NCI-H345 treated with DMSO at 0.1 percent for 48 hours (cell line): ENCODE measurements around the gene SORBS1.

ENCODE experiments used
- DNase-seq: peaks from one replicate; lab custom pipeline; 2025; ENCODE audit not compliant: unreplicated experiment; lab: John Stamatoyannopoulos, UW

Gene SORBS1

GRCh38 chr10:95566136-95566535 is 5.0 kb upstream of the SORBS1 start:
- DNase-seq: no peak

GRCh38 chr10:95565336-95565735 is 4.2 kb upstream of the SORBS1 start:
- DNase-seq: no peak

DNA sequence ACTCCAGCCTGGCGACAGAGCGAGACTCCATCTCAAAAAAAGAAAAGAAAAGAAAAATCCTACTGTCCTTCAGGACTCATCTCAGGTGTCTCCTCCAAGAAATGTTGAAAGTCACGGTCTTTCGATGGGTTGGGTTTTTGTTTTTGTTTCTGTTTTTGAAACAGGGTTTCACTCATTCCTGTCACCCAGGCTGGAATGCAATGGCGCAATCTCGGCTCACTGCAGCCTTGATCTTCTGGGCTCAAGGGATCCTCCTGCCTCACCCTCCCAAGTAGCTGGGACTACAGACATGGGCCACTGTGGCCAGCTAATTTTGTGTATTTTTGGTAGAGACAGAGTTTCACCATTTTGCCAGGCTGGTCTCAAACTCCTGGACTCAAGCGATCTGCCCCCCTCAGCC is 3.1 kb upstream of the SORBS1 start:
- no peak for DNase-seq

DNA sequence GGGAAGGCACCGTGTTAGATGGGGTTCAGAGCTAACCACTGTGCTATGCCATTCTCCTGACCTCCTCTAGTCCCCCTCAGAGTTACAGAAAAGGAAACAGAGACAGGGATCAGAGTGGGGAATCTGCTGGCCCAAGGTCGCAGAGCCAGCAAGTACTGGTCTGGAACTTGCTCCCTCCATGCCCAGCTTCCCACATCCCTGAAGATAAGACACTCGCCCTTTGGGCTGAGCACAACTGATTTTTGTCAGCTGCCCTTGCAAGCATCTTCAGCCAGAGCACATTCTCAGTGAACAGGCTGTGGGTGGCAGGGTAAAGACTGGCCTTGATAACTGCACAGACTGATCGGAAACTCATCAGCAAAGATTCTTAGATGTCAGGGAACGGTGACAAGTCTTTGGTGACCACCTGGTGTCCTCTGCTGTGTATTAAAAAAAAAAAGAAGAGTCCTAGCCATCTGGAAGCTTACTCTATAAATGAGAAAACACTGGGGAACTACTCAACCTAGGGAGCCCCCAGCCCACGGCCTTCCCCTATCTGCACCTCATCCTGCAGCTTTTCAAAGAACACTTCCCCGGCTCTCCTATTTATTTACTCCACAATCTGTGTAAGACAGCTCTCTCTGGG is 1.3 kb upstream of the SORBS1 start:
- DNase-seq: no peak

DNA sequence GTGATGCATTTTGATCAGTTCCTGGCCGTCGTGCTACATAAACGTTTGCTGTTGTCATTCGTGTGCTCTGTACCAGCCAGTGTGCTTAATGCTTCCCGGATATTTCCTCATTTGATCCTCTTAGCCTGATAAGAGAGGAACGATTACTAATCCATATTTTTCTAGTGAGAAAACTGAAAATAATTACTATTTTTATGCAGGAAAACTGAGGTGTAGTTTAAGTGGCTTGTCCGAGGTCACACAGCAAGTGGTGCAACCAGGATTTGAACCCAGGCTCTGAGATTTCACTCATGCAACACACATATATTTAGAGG is 650 bp upstream of the SORBS1 start:
- DNase-seq: no peak

DNA sequence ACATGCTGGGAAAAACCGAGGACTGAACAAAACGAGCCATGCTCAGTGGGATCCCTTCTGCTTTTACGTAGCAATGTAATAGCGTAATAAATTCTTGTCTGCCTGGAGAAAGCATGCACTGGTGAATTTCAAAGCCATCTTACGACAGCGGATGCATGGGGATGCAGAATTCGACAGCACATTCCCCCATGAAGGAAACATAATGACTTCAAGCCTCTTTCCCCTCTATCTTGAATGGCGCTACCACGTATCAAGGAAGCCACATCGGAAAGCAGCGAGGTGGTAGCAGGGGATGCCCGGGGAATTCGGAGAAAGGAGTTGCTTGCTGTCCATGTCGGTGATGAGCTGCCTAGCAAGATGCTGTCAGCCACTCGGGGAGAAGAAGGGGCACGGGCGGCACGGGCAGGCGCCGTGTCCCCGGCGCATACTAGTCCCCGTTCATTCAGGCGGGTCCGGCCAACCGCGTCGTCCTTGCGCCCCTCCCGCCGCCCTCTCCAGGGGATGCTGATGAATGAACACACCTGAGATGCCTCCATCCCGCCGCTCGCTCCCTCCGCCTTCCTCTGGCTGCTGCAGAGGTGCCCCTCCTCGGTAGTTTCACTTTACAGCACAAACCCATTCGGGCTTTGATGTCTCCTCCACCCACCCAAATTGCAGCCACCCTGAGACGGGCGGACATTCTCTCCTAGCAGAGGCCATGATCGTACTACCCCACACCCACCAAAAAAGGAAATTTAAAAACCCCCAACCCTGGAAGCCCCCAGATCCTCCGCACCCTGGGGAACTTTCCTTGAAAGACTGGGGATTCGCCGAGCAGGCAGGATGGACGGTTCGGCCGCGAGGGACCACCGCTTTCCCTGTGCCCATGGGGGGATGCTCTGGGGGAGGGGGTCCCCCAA is 644 bp downstream of the SORBS1 start:
- peak; percentile 53 for DNase-seq

GRCh38 chr10:95559896-95560277 is 1.3 kb downstream of the SORBS1 start:
- DNase-seq: no peak

- DNase-seq: no peak
Observed at GRCh38 chr10:95559471-95559870, 1.7 kb downstream of the SORBS1 start.

DNA sequence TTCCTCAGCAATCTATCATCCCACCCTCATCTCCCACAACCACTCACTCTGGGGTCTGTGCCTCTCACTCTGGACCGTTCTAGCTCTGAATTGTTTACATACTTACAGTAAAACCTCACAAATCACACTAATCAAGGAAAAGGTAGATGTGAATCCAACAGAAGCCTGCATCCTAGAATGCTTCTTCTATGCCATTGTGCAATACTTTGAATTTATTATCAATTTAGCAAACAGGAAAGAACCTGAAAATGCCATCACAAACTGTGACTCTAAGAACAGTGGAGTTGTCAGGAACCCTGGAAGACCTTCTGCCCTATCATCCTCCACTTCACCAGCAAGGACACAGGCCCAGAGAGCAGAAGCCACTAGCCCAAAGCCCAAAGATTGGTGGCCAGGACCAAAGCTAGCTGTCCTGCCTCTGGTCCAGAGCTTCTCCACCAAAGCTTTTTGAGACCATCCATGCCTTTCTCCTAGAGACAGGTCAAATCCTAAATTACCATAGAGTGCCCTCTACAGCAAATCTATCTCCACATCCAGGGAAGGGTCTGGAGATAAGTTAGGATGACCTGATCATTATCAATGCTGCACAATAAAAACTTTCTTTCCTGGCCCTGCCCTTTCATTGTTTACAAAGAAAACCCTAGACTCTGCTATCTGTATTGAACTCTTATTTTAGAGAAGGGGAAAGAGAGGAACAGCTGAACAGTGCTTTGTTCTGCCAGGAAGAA is 2.4 kb downstream of the SORBS1 start:
- no peak for DNase-seq

- DNase-seq: no peak
Observed at GRCh38 chr10:95556994-95557767, 4.0 kb downstream of the SORBS1 start.

DNA sequence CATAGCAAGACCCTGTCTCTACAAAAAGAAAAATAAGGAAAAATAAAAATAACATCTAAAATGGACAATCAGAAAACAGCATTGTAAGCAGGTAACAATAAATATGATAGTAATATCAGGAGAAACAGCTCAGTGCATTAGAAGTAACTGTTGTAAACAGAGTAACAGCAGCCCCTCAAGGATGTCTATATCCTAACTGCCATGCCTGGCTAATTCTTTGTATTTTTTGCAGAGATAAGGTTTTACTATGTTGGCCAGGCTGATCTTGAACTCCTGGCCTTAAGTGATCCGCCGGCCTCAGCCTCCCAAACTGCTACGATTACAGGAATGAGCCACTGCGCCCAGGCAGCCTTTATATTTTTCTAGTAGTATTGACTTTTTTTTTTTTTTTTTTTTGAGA is 7.5 kb downstream of the SORBS1 start:
- no peak for DNase-seq

GRCh38 chr10:95552679-95553342 is 8.4 kb downstream of the SORBS1 start:
- DNase-seq: no peak

- DNase-seq: no peak
Observed at GRCh38 chr10:95550073-95550672, 11.0 kb downstream of the SORBS1 start.

DNA sequence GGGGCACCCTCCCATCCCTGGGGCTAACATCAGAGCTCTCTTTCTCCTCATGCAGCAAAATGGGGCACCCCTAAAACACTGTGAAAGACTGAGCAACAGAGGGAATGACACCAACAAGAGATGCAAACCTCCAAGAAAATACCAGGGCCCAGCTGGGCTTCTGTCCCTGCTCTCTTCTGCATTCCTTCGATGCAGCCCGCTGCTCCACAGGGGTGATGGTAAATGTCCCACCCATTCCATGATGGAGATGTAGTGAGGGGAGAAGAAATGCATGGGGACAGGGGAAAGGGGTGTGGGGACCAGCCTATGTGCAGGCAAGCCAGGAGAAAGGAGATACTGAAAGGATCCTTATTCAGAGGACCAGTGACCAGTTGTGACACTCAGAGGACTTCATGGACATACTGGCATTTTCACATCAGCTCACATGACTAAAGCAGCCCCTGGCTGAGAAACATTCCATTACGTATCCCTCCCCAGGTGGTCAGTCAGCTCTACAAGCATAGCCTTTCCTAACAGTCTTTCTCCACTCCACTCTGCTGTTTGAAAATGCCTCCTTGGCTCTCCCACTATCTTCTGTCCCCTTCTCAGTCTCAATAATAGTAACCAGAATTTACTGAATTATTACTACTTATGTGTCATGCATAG is 13.3 kb downstream of the SORBS1 start:
- no peak for DNase-seq

DNA sequence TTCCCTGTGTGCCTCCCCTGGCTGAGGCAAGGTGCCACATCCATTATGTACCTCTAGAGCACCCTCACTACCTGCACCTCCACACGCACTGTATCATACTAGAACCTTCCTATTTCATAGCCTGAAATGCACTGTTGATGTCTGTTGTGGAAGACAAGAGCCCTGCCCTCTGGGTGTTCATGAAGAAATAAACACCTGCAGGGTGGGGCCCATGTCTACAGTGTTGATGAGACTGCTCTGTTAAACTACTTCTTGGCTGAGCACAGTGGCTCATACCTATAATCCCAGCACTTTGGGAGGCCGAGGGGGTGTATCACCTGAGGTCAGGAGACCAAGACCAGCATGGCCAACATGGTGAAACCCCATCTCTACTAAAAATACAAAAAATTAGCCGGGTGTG is 14.0 kb downstream of the SORBS1 start:
- no peak for DNase-seq

DNA sequence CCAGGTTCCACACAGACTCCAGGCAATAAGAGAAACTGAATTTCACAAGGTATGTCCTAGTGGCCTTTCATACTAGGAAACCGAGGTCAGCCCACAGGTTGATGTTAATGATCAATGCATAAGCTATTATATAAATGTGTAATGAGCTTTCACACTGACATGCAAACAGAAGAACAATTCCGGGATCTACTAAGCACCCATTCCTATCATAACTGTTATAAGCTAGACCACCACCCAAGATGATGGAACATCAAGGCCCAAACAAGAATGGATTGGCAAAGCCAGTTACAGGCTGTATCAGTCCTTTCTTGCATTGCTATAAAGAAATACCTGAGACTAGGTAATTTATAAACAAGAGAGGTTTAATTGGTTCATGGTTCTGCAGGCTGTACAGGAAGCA is 15.2 kb downstream of the SORBS1 start:
- no peak for DNase-seq

DNA sequence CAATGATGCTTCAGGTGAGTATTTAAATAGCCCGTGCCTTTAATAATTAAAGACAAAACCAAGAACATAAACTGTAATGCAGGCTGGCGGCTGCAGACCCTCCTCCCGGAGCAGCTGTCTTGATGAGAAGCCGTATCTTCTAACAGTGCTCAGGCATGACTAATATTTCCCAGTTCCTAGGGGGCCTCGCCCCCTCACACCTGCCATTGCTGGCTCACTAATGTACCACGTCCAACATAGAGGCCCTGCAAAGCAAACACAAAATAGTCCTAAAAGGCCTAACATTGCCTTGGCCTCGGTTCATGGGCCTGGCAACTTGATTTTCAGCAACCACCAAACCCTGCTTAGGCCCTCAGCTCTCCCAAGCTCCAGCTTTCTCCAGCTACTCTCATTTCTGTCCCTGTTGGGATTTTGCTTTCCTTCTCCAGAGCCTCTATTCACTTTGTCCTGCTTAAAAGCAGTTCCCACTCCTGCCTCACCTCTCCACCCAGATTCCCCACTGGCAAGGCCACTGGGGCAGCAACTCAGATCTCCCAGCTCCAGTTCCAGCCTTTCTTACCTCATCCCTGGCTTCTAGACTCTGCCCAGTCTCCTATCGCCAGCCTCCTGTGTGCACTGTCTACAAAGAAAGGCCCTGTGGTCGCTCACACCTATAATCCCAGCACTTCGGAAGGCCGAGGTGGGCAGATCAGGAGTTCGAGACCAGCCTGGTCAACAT is 16.2 kb downstream of the SORBS1 start:
- peak; percentile 5 for DNase-seq

DNA sequence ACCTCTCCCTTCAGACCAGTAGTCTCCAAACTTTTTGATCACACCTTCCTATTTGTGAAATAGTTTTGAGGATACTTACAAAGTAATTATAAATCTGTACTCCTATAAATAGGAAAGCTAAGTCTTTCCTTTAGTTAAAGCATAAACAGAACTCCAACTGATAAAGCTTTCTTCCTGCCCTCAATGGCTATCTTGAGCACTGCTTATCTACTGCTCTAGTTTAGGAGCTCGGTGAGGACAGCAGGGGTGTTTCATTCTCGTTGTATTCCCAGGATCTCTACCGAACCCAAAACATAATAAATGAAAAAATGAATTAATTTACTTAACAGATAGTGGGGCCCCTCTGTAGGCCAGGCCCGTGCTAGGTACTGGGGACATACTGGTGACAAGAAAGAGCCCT is 17.7 kb downstream of the SORBS1 start:
- no peak for DNase-seq

DNA sequence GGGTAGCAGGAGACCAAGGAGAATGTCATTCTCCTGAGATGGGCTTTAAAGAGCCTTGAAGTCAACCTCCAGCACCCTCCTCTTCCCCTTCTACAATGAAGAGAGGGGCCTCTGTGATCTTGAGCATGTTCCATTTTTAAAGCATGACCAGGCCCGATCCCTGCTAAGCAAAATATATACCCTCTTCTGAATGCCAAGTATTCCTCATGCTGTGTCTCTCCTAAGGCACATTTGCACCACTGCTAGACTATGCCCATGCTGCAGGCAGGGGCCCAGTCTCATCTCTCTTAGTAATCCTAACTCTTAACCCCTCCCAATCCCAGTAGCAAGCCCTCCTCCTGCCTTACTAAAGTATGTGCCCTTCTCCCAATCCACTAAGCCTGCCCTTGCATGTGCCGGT is 18.4 kb downstream of the SORBS1 start:
- no peak for DNase-seq
